Measurements from ENCODE around the gene PKMYT1.

Gene PKMYT1

DNA sequence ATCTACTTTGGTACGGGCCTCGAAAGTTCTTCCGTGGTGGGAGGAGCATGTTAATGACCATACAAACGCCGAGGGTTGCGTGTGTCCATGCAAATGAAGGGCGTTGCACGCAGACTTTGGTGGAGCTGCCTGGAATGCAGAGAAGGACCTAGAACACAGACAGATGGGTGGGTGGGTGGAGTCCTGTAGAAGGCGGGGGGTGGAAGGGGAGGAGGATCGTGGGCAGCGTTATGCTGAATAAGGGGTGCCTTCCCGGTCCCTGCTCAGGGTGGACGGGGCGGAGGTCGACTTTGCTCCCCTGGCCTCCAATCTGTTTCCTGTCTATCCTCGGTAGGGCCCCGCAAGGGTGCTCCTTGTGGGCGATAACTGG is 11.9 kb downstream of the PKMYT1 start:
- no peak for DNase-seq (ENCODE audit: low read depth)
- TF ChIP-seq, protein P1, sequence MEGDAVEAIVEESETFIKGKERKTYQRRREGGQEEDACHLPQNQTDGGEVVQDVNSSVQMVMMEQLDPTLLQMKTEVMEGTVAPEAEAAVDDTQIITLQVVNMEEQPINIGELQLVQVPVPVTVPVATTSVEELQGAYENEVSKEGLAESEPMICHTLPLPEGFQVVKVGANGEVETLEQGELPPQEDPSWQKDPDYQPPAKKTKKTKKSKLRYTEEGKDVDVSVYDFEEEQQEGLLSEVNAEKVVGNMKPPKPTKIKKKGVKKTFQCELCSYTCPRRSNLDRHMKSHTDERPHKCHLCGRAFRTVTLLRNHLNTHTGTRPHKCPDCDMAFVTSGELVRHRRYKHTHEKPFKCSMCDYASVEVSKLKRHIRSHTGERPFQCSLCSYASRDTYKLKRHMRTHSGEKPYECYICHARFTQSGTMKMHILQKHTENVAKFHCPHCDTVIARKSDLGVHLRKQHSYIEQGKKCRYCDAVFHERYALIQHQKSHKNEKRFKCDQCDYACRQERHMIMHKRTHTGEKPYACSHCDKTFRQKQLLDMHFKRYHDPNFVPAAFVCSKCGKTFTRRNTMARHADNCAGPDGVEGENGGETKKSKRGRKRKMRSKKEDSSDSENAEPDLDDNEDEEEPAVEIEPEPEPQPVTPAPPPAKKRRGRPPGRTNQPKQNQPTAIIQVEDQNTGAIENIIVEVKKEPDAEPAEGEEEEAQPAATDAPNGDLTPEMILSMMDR (IDR thresholded peaks at IDR 0.05; ENCODE audit: low read depth, low read length, missing control alignments): no peak
- in situ Hi-C loops (cut with HindIII; ENCODE audit: low sequenced_read_pairs): no loop called here
- H3K4me3 ChIP-seq (ENCODE audit: low read depth, low read length): no peak overlapping the region

GRCh38 chr16:2967721-2968161 is 12.5 kb downstream of the PKMYT1 start:
- no peak overlapping the region for H3K4me3 ChIP-seq (ENCODE audit: low read depth, low read length)
- in situ Hi-C loops (cut with HindIII; ENCODE audit: low sequenced_read_pairs): no loop called here
- TF ChIP-seq, protein P1 (IDR thresholded peaks at IDR 0.05; ENCODE audit: low read depth, low read length, missing control alignments): no peak
- DNase-seq (ENCODE audit: low read depth): no peak

DNA sequence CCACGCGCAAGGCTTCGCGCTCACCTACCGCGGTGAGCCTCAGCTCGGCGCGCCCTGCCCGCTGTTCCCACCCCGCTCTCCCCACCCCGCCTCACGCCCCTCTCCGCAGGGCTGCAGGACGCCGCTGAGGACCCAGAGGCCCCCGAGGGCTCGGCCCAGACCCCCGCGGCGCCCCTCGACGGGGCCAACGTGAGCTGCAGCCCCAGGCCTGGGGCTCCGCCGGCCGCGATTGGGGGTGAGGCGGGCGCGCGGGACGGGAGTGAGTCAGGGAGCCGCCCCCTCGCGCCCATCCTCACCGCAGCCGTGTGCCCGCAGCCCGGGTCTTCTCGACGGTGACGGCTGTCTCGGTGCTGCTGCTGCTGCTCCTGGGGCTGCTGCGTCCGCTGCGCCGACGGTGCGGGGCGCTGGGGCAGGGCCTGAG is 13.0 kb downstream of the PKMYT1 start:
- TF ChIP-seq, protein P1 (IDR thresholded peaks at IDR 0.05; ENCODE audit: low read depth, low read length, missing control alignments): no peak
- DNase-seq (ENCODE audit: low read depth): no peak
- no peak overlapping the region for H3K4me3 ChIP-seq (ENCODE audit: low read depth, low read length)
- in situ Hi-C loops (cut with HindIII; ENCODE audit: low sequenced_read_pairs): no loop called here

DNA sequence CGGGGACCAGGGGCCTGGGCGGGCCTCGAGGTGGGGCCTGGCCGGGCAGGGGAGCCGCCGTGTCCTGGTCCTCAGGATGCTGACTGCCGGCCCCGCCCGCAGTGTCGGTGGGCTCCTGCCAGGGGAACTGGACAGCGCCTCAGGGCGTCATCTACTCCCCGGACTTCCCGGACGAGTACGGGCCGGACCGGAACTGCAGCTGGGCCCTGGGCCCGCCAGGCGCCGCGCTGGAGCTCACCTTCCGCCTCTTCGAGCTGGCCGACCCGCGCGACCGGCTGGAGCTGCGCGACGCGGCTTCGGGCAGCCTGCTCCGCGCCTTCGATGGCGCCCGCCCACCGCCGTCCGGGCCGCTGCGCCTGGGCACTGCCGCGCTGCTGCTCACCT is 13.4 kb downstream of the PKMYT1 start:
- in situ Hi-C loops (cut with HindIII; ENCODE audit: low sequenced_read_pairs): no loop called here
- H3K4me3 ChIP-seq (ENCODE audit: low read depth, low read length): no peak overlapping the region
- TF ChIP-seq, protein P1 (IDR thresholded peaks at IDR 0.05; ENCODE audit: low read depth, low read length, missing control alignments): no peak
- no peak for DNase-seq (ENCODE audit: low read depth)

DNA sequence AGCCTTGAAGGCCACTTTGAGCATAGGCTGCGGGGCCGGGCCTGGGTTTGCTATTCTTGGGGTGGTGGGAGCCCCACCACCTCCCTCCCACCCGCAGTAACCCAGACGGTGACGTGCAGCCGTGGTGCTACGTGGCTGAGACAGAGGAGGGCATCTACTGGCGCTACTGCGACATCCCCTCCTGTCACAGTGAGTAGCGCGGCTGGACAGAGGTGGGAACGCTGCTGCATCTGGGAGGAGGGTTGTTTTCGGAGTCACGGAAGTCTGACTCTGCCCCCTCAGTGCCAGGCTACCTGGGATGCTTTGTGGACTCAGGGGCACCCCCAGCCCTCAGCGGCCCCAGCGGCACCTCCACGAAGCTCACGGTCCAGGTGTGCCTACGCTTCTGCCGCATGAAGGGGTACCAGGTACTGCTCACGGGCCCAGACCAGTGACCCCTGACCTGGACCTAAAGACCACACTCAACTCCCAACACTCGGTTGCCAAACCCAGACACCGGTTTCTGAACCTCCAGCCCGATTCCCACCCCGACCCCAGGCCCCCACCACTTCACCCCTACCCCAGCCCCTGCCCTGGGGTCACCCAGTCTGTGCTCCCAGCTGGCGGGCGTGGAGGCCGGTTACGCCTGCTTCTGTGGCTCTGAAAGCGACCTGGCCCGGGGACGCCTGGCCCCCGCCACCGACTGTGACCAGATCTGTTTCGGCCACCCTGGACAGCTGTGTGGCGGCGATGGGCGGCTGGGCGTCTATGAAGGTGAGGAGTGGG is 14.0 kb downstream of the PKMYT1 start:
- TF ChIP-seq, protein P1 (IDR thresholded peaks at IDR 0.05; ENCODE audit: low read depth, low read length, missing control alignments): no peak
- in situ Hi-C loops (cut with HindIII; ENCODE audit: low sequenced_read_pairs): no loop called here
- DNase-seq (ENCODE audit: low read depth): no peak
- no peak overlapping the region for H3K4me3 ChIP-seq (ENCODE audit: low read depth, low read length)

- in situ Hi-C loops (cut with HindIII; ENCODE audit: low sequenced_read_pairs): no loop called here
- TF ChIP-seq, protein P1 (IDR thresholded peaks at IDR 0.05; ENCODE audit: low read depth, low read length, missing control alignments): no peak
- peak overlapping the region; percentile 23 for H3K4me3 ChIP-seq (ENCODE audit: low read depth, low read length)
- DNase-seq (ENCODE audit: low read depth): no peak
Observed at GRCh38 chr16:2964475-2965336, 15.5 kb downstream of the PKMYT1 start.
